CD14-positive monocyte (primary cell): ENCODE results near the gene URI1. TPM values are rescaled to one million over a fixed set of nuclear protein-coding genes. Genes with fewer than 3 reads are reported as not detected.

ENCODE experiments used
- DNase-seq, 3 donors: peaks; one replicate each; pipeline ENCODE4 v3.0.0-alpha.2; 2011 to 2022
- H2AFZ ChIP-seq: 2 replicates; pipeline ENCODE4 v1.6.0; 2012; ENCODE audit warnings: mild to moderate bottlenecking, low read depth, low read length, inconsistent platforms; ENCODE audit not compliant: insufficient read depth, poor library complexity, severe bottlenecking
- H3K27ac ChIP-seq, 2 donors: 1 replicate in 1 of 2; 2 replicates in 1 of 2; pipeline ENCODE4 v1.5.1; 2012 to 2013; ENCODE audit warnings: low read length in 2 of 2, control low read depth in 1 of 2, inconsistent platforms in 1 of 2, low read depth in 1 of 2, mild to moderate bottlenecking in 1 of 2
- H3K27me3 ChIP-seq, 2 donors: one replicate each; pipeline versions ENCODE4 v1.6.0 to v1.6.1; 2011 to 2013; ENCODE audit warnings: low read length in 2 of 2; ENCODE audit not compliant: control insufficient read depth in 2 of 2, insufficient read depth in 2 of 2
- H3K36me3 ChIP-seq, 2 donors: replicated peaks in 1 of 2; 1 replicate in 1 of 2; 2 replicates in 1 of 2; pipeline versions ENCODE4 v1.5.1 to v1.6.1; 2012 to 2013; ENCODE audit warnings: low read length in 2 of 2, control low read depth in 1 of 2, inconsistent platforms in 1 of 2, mild to moderate bottlenecking in 1 of 2; ENCODE audit not compliant: insufficient read depth in 2 of 2, control insufficient read depth in 1 of 2
- H3K4me1 ChIP-seq, 2 donors: 1 replicate in 1 of 2; 2 replicates in 1 of 2; pipeline versions ENCODE4 v1.5.1 to v1.6.1; 2012 to 2013; ENCODE audit warnings: low read length in 2 of 2, control low read depth in 1 of 2, inconsistent platforms in 1 of 2, mild to moderate bottlenecking in 1 of 2, moderate library complexity in 1 of 2; ENCODE audit not compliant: insufficient read depth in 2 of 2, control insufficient read depth in 1 of 2
- H3K4me2 ChIP-seq: replicated peaks from 2 replicates; pipeline ENCODE3; 2012; ENCODE audit warnings: low read length, moderate library complexity, mild to moderate bottlenecking; ENCODE audit not compliant: poor library complexity, severe bottlenecking; ENCODE audit errors: extremely low read depth
- H3K4me3 ChIP-seq, 3 experiments: fragments of 200-600 bp in 1 of 3; sonication (generic) in 1 of 3; replicated peaks in 1 of 3; 1 replicate in 2 of 3; 2 replicates in 1 of 3; pipeline ENCODE4 v1.5.1; 2011 to 2013; ENCODE audit warnings: low read length in 3 of 3, mild to moderate bottlenecking in 3 of 3, control low read depth in 2 of 3, low read depth in 2 of 3, inconsistent platforms in 1 of 3, moderate library complexity in 1 of 3
- H3K79me2 ChIP-seq: 2 replicates; pipeline ENCODE4 v1.6.0; 2012; ENCODE audit warnings: mild to moderate bottlenecking, control low read depth, inconsistent platforms, low read length, moderate library complexity; ENCODE audit not compliant: insufficient read depth
- H3K9ac ChIP-seq: 2 replicates; pipeline ENCODE4 v1.6.0; 2017; ENCODE audit warnings: low read length, mild to moderate bottlenecking; ENCODE audit not compliant: insufficient read depth, poor library complexity, severe bottlenecking
- H3K9me3 ChIP-seq, 2 donors: replicated peaks in 1 of 2; 1 replicate in 1 of 2; 2 replicates in 1 of 2; pipeline versions ENCODE4 v1.5.1 to v1.6.1; 2012 to 2013; ENCODE audit warnings: low read length in 2 of 2, control low read depth in 1 of 2; ENCODE audit not compliant: control insufficient read depth in 1 of 2, insufficient read depth in 1 of 2
- H4K20me1 ChIP-seq: 2 replicates; pipeline ENCODE4 v1.6.0; 2012; ENCODE audit warnings: mild to moderate bottlenecking, low read length, control low read depth, moderate library complexity; ENCODE audit not compliant: insufficient read depth
- H3K27ac Mint-ChIP-seq, 7 donors: one replicate each; pipeline ENCODE4 v1.8.0; 2020; ENCODE audit warnings: mild to moderate bottlenecking in 7 of 7, mixed read lengths in 7 of 7, moderate library complexity in 6 of 7, inconsistent platforms in 2 of 7
- H3K27me3 Mint-ChIP-seq, 3 donors: one replicate each; pipeline ENCODE4 v1.8.0; 2021 to 2022; ENCODE audit warnings: low read depth in 3 of 3, mild to moderate bottlenecking in 3 of 3, mixed read lengths in 3 of 3, moderate library complexity in 3 of 3, inconsistent platforms in 1 of 3
- H3K36me3 Mint-ChIP-seq, 2 donors: one replicate each; pipeline ENCODE4 v1.8.0; 2020; ENCODE audit warnings: mixed read lengths in 2 of 2, inconsistent platforms in 1 of 2, mild to moderate bottlenecking in 1 of 2
- H3K4me1 Mint-ChIP-seq: one replicate; pipeline ENCODE4 v1.8.0; 2020; ENCODE audit warnings: mild to moderate bottlenecking, mixed read lengths
- H3K4me3 Mint-ChIP-seq, 2 donors: one replicate each; pipeline ENCODE4 v1.8.0; 2020; ENCODE audit warnings: mild to moderate bottlenecking in 2 of 2, mixed read lengths in 2 of 2, moderate library complexity in 1 of 2
- H3K9me3 Mint-ChIP-seq, 7 donors: one replicate each; pipeline ENCODE4 v1.8.0; 2020 to 2022; ENCODE audit warnings: mixed read lengths in 7 of 7, mild to moderate bottlenecking in 6 of 7, moderate library complexity in 6 of 7, inconsistent platforms in 2 of 7
- WGBS: methylation state at CpG from one replicate; pipeline ENCODE4 v1.1.5; 2013; ENCODE audit warnings: missing lambda C conversion rate; ENCODE audit not compliant: insufficient coverage; 5-methylcytosine and 5-hydroxymethylcytosine counted together
- intact Hi-C, 2 donors: fragments of 100-400 bp; cut with micrococcal nuclease; formaldehyde crosslinking; loops; one replicate each; pipeline versions ENCODE4 v1.15.0 to v1.15.1; 2023
- polyA plus RNA-seq, 3 donors: library from polyadenylated mRNA; depleted of rRNA in 1 of 3; unstranded in 2 of 3; stranded (reverse) in 1 of 3; fragments of 300-500 nt in 2 of 3; fragments of >200 nt in 1 of 3; fragmentation: Illumina TruSeq in 2 of 3; gene quantifications; 1 replicate in 2 of 3; 2 replicates in 1 of 3; pipeline ENCODE4 v1.2.3, GENCODE V29; 2012 to 2021
- TF ChIP-seq, protein P1 (sequence below): fragments of 200-600 bp; IDR thresholded peaks from one replicate; pipeline ENCODE4 v1.8.0; 2022; ENCODE audit warnings: antibody characterized with exemption, mild to moderate bottlenecking

URI1 gene
- polyA plus RNA-seq, 3 donors: 5.3 to 19.3 (median 9.7) TPM

DNA sequence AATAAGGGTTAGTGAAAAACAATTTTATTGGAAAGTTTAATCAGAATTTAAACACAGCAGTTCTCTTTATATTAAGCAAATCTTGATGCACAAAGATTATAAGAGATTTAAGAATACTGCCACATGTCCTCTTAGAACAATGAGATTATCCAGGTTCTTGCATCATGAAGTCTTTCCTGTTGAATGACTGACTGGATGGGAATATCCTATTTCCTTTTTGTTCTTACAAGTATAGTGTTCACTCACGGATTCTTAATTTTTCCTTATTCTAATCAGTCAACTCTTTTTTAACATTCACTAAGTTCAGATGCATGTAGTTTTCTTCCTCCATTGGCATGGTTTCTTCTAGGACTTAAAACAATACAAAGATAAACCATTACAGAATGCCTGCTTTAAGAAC, 10.1 kb downstream of the URI1 start:
- H3K27ac Mint-ChIP-seq: peak overlapping the region in 4 of 7 donors; percentile 5 to 50 (median 20)
- no peak overlapping the region for H3K4me3 Mint-ChIP-seq
- Histone ChIP-seq H3K79me2 (peaks cover 92% of the 10 kb centered on the region), H3K9me3 (no peaks in the 10 kb centered on the region), H3K4me2 (no peak overlapping the region), H4K20me1 (peaks cover 59% of the 10 kb centered on the region), H3K4me3 (no peak overlapping the region), H3K27me3 (no peaks in the 10 kb centered on the region), H2AFZ (no peak overlapping the region), H3K27ac (peak overlapping the region in 1 of 2 donors; percentile 31), H3K9ac (no peak overlapping the region), H3K4me1 (peaks cover 0 to 6% of the 10 kb centered on the region in 2 donors), H3K36me3 (peaks cover 4 to 5% of the 10 kb centered on the region in 2 donors)
- TF ChIP-seq, protein P1, sequence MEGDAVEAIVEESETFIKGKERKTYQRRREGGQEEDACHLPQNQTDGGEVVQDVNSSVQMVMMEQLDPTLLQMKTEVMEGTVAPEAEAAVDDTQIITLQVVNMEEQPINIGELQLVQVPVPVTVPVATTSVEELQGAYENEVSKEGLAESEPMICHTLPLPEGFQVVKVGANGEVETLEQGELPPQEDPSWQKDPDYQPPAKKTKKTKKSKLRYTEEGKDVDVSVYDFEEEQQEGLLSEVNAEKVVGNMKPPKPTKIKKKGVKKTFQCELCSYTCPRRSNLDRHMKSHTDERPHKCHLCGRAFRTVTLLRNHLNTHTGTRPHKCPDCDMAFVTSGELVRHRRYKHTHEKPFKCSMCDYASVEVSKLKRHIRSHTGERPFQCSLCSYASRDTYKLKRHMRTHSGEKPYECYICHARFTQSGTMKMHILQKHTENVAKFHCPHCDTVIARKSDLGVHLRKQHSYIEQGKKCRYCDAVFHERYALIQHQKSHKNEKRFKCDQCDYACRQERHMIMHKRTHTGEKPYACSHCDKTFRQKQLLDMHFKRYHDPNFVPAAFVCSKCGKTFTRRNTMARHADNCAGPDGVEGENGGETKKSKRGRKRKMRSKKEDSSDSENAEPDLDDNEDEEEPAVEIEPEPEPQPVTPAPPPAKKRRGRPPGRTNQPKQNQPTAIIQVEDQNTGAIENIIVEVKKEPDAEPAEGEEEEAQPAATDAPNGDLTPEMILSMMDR: no peak
- no peak for DNase-seq
- peaks cover 10% of the 10 kb centered on the region for H3K4me1 Mint-ChIP-seq
- intact Hi-C loops: no loop called here
- peaks cover 0 to 1% (median 0%) of the 10 kb centered on the region in 3 donors for H3K27me3 Mint-ChIP-seq
- H3K9me3 Mint-ChIP-seq: peaks cover 0 to 7% (median 0%) of the 10 kb centered on the region in 7 donors
- WGBS: no CpG with 5 or more reads among the region's 1 CpG
- peaks cover 2 to 7% of the 10 kb centered on the region in 2 donors for H3K36me3 Mint-ChIP-seq

DNA sequence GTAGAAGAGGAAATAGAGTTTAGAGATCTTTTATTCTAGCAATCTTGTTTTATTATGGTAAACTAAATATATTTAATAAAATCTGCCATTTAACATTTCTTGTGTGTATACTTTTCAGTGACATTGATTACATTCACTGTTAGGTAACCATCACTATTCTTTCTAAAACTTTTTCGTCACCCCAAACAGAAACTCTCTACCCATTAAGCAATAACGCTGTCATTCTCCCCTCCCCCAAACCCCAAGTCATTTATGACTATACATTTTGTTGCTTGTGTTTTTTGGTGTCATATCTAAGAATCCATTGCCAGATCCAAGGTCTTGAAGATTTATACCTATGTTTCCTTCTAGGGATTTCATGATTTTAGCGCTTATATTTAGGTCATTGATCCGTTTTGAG, 10.6 kb downstream of the URI1 start:
- H3K27me3 Mint-ChIP-seq: peaks cover 0 to 1% (median 0%) of the 10 kb centered on the region in 3 donors
- no peak for DNase-seq
- Histone ChIP-seq H3K4me2 (no peak overlapping the region), H3K36me3 (peaks cover 4 to 5% of the 10 kb centered on the region in 2 donors), H3K4me3 (no peak overlapping the region), H2AFZ (no peak overlapping the region), H3K9ac (no peak overlapping the region), H3K4me1 (peaks cover 0 to 6% of the 10 kb centered on the region in 2 donors), H4K20me1 (peaks cover 57% of the 10 kb centered on the region), H3K79me2 (peaks cover 92% of the 10 kb centered on the region), H3K27ac (no peak overlapping the region), H3K9me3 (no peaks in the 10 kb centered on the region), H3K27me3 (no peaks in the 10 kb centered on the region)
- H3K27ac Mint-ChIP-seq: peak overlapping the region in 3 of 7 donors; percentile 5 to 50 (median 28)
- H3K36me3 Mint-ChIP-seq: peaks cover 2 to 7% of the 10 kb centered on the region in 2 donors
- peaks cover 10% of the 10 kb centered on the region for H3K4me1 Mint-ChIP-seq
- TF ChIP-seq, protein P1: no peak
- no CpG with 5 or more reads among the region's 4 CpGs for WGBS
- H3K9me3 Mint-ChIP-seq: peaks cover 0 to 7% (median 0%) of the 10 kb centered on the region in 7 donors
- intact Hi-C loops: no loop called here
- no peak overlapping the region for H3K4me3 Mint-ChIP-seq
